ENCODE measurements around the gene ADGRG4.

The ADGRG4 gene

GRCh38 chrX:136261321-136261720 lies 39.4 kb upstream of the ADGRG4 start:
- in situ Hi-C loops (cut with MboI; ENCODE audit: low sequenced_read_pairs, unreplicated experiment), result loop anchor here (25.0 kb wide), 1 partner anchor 224 kb away; no protein-coding TSS in a partner anchor
- DNase-seq (ENCODE audit: low spot score), result no peak
- no peak for TF ChIP-seq CTCF (IDR thresholded peaks at IDR 0.05; ENCODE audit: borderline replicate concordance, control extremely low read depth, extremely low read depth, insufficient read depth, missing control alignments)

GRCh38 chrX:136262243-136262642 lies 38.5 kb upstream of the ADGRG4 start:
- in situ Hi-C loops (cut with MboI; ENCODE audit: low sequenced_read_pairs, unreplicated experiment), result loop anchor here (25.0 kb wide), 1 partner anchor 225 kb away; no protein-coding TSS in a partner anchor
- TF ChIP-seq CTCF (IDR thresholded peaks at IDR 0.05; ENCODE audit: borderline replicate concordance, control extremely low read depth, extremely low read depth, insufficient read depth, missing control alignments), result no peak
- no peak for DNase-seq (ENCODE audit: low spot score)

- in situ Hi-C loops (cut with MboI; ENCODE audit: low sequenced_read_pairs, unreplicated experiment), result loop anchor here (25.0 kb wide), 1 partner anchor 226 kb away; no protein-coding TSS in a partner anchor
- DNase-seq (ENCODE audit: low spot score), result no peak
- TF ChIP-seq CTCF (IDR thresholded peaks at IDR 0.05; ENCODE audit: borderline replicate concordance, control extremely low read depth, extremely low read depth, insufficient read depth, missing control alignments), result no peak
These were observed 37.9 kb upstream of the ADGRG4 start for GRCh38 chrX:136262812-136263315.

- in situ Hi-C loops (cut with MboI; ENCODE audit: low sequenced_read_pairs, unreplicated experiment), result loop anchor here (25.0 kb wide), 1 partner anchor 230 kb away; no protein-coding TSS in a partner anchor
- no peak for DNase-seq (ENCODE audit: low spot score)
- no peak for TF ChIP-seq CTCF (IDR thresholded peaks at IDR 0.05; ENCODE audit: borderline replicate concordance, control extremely low read depth, extremely low read depth, insufficient read depth, missing control alignments)
These were observed 33.9 kb upstream of the ADGRG4 start for GRCh38 chrX:136266828-136267227.

GRCh38 chrX:136268051-136269048 lies 32.4 kb upstream of the ADGRG4 start:
- in situ Hi-C loops (cut with MboI; ENCODE audit: low sequenced_read_pairs, unreplicated experiment), result loop anchor here (25.0 kb wide), 1 partner anchor 231 kb away; no protein-coding TSS in a partner anchor
- peak; percentile 32 for DNase-seq (ENCODE audit: low spot score)

More at GRCh38 chrX:136268051-136269048, 32.4 kb upstream of the ADGRG4 start:
- peak; percentile 77 for TF ChIP-seq CTCF (IDR thresholded peaks at IDR 0.05; ENCODE audit: borderline replicate concordance, control extremely low read depth, extremely low read depth, insufficient read depth, missing control alignments)

Data from GM13976 (cell line).